ENCODE measurements around the gene RNF14.

GRCh38 chr5:141919218-141920119, 49.4 kb upstream of the RNF14 start:
- TF ChIP-seq, protein P1, sequence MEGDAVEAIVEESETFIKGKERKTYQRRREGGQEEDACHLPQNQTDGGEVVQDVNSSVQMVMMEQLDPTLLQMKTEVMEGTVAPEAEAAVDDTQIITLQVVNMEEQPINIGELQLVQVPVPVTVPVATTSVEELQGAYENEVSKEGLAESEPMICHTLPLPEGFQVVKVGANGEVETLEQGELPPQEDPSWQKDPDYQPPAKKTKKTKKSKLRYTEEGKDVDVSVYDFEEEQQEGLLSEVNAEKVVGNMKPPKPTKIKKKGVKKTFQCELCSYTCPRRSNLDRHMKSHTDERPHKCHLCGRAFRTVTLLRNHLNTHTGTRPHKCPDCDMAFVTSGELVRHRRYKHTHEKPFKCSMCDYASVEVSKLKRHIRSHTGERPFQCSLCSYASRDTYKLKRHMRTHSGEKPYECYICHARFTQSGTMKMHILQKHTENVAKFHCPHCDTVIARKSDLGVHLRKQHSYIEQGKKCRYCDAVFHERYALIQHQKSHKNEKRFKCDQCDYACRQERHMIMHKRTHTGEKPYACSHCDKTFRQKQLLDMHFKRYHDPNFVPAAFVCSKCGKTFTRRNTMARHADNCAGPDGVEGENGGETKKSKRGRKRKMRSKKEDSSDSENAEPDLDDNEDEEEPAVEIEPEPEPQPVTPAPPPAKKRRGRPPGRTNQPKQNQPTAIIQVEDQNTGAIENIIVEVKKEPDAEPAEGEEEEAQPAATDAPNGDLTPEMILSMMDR (IDR thresholded peaks at IDR 0.05) = no peak
- no peak for TF ChIP-seq POLR2A (IDR thresholded peaks at IDR 0.05)

All from right lobe of liver (tissue), 4 donors.